Upper lobe of left lung (tissue), 4 donors: ENCODE measurements around the gene ARTN.

Source experiments
- CTCF ChIP-seq, 6 experiments: fragments of 450-650 bp in 4 of 6; fragments of 200-600 bp in 2 of 6; sonication (generic) in 2 of 6; IDR thresholded peaks; one replicate each; pipeline ENCODE4 v1.5.1; 2016 to 2019; ENCODE audit warnings: antibody characterized with exemption in 6 of 6
- EP300 ChIP-seq, 4 donors: sonication (generic); formaldehyde crosslinking; IDR thresholded peaks; one replicate each; pipeline ENCODE4 v1.5.1; 2017; ENCODE audit warnings: antibody characterized with exemption in 4 of 4, control low read depth in 2 of 4
- POLR2A ChIP-seq, 4 donors: fragments of 450-650 bp; IDR thresholded peaks; one replicate each; pipeline ENCODE4 v1.5.1; 2016 to 2017; ENCODE audit warnings: antibody characterized with exemption in 4 of 4, mild to moderate bottlenecking in 2 of 4
- POLR2AphosphoS5 ChIP-seq, 2 donors: sonication (generic); formaldehyde crosslinking; IDR thresholded peaks; one replicate each; pipeline ENCODE4 v1.5.1; 2017; ENCODE audit warnings: antibody characterized with exemption in 2 of 2

- TF ChIP-seq EP300 (IDR thresholded peaks at IDR 0.05) (no peak), CTCF (IDR thresholded peaks at IDR 0.05) (no peak), POLR2A (IDR thresholded peaks at IDR 0.05) (no peak), POLR2AphosphoS5 (IDR thresholded peaks at IDR 0.05) (no peak)
Measured at GRCh38 chr1:43952731-43953346, 19.2 kb downstream of the ARTN start.
